Measurements from ENCODE around the gene VCP. TPM values are rescaled to one million over a fixed set of nuclear protein-coding genes. Genes with fewer than 3 reads are reported as not detected.

The VCP gene
- total and polyA plus RNA-seq, 9 of the 15 experiments (the other 6 are each of a cell fraction or from before 2014, with no cell fraction given), result 7.1 to 257 (median 199) TPM

GRCh38 chr9:35079426-35080341 is 7.3 kb upstream of the VCP start, which contains the start of gene FANCG (continued):
- TF ChIP-seq ZFX (CRISPR knock-in tag; IDR thresholded peaks at IDR 0.05) (peak; percentile 76), RBBP5 (IDR thresholded peaks at IDR 0.05; ENCODE audit: borderline replicate concordance, insufficient read depth, low read length, poor library complexity, severe bottlenecking) (no peak), HNRNPLL (IDR thresholded peaks at IDR 0.05; ENCODE audit: low read depth, low read length, poor library complexity, severe bottlenecking) (no peak), MCM7 (IDR thresholded peaks at IDR 0.05) (no peak), NR2C1 (IDR thresholded peaks at IDR 0.05) (no peak), NR2C1 (tag; IDR thresholded peaks at IDR 0.05) (0 out of 2 replicates have a peak, but pooled peaks have one; percentile 18), TGIF2 (CRISPR knock-in tag; IDR thresholded peaks at IDR 0.05) (no peak), NEUROD1 (IDR thresholded peaks at IDR 0.05; ENCODE audit: borderline replicate concordance, low read depth, low read length, partially characterized antibody) (no peak), GABPA (tag; conservative IDR thresholded peaks at IDR 0.05; ENCODE audit: low read depth) (peak; percentile 77), KAT8 (IDR thresholded peaks at IDR 0.05; ENCODE audit: low read depth) (no peak), NCOA2 (IDR thresholded peaks at IDR 0.05; ENCODE audit: partially characterized antibody in 2 of 2) (no peak), ZNF174 (CRISPR knock-in tag; IDR thresholded peaks at IDR 0.05) (no peak), U2AF2 (optimal IDR thresholded peaks at IDR 0.05; ENCODE audit: low read depth, low read length) (no peak), HDAC6 (IDR thresholded peaks at IDR 0.05; ENCODE audit: low read depth, low read length) (no peak), ZNF395 (CRISPR knock-in tag; IDR thresholded peaks at IDR 0.05) (no peak), PRDM10 (IDR thresholded peaks at IDR 0.05; ENCODE audit: partially characterized antibody) (peak; percentile 79), AFF1 (IDR thresholded peaks at IDR 0.05; ENCODE audit: low read depth in 1 of 2, partially characterized antibody in 2 of 2) (peak in 1 of 2 experiments; percentile 73), LARP7 (IDR thresholded peaks at IDR 0.05) (no peak)

Measured in K562 (cell line).